H1 (cell line): ENCODE data around the gene VWA5A. TPM values are rescaled to one million over a fixed set of nuclear protein-coding genes. Genes with fewer than 3 reads are reported as not detected.

ENCODE experiments used
- CTCF ChIA-PET: fragments of 300-600 bp; sonication (Branson Sonifier 250); formaldehyde crosslinking; loops from one replicate; lab custom pipeline; 2021; ENCODE audit not compliant: partially characterized antibody; lab: Charles Lee
- POLR2A ChIA-PET: fragments of 300-600 bp; sonication (Branson Sonifier 250); formaldehyde crosslinking; loops from one replicate; lab custom pipeline; 2021; ENCODE audit warnings: inconsistent platforms; ENCODE audit not compliant: partially characterized antibody; lab: Charles Lee
- DNase-seq, 2 experiments: peaks; one replicate each; pipeline versions ENCODE4 v3.0.0 to v3.0.0-alpha.2; 2010 to 2022; ENCODE audit warnings: low spot score in 2 of 2, low read depth in 1 of 2, mixed read lengths in 1 of 2
- FAIRE-seq: peaks from 2 replicates; lab custom pipeline; 2011; peaks lifted over from hg19 to GRCh38; lab: Jason Lieb, UNC
- H2AFZ ChIP-seq: 2 replicates; pipeline ENCODE4 v1.8.1; 2012; ENCODE audit warnings: low read length, inconsistent platforms
- H2AK5ac ChIP-seq: 2 replicates; pipeline ENCODE4 v1.6.1; 2013; ENCODE audit warnings: low read depth, low read length
- H2BK120ac ChIP-seq: replicated peaks from 2 replicates; pipeline ENCODE3; 2013; ENCODE audit warnings: low read depth, low read length, inconsistent platforms
- H2BK12ac ChIP-seq: 2 replicates; pipeline ENCODE4 v1.6.1; 2013; ENCODE audit warnings: low read depth, low read length
- H2BK15ac ChIP-seq: 2 replicates; pipeline ENCODE4 v1.6.1; 2013; ENCODE audit warnings: low read length
- H2BK20ac ChIP-seq: 2 replicates; pipeline ENCODE4 v1.6.1; 2013; ENCODE audit warnings: low read length
- H2BK5ac ChIP-seq: 2 replicates; pipeline ENCODE4 v1.6.1; 2013; ENCODE audit warnings: low read depth, low read length
- H3K14ac ChIP-seq: 2 replicates; pipeline ENCODE4 v1.6.1; 2013; ENCODE audit warnings: inconsistent platforms; ENCODE audit not compliant: insufficient read length
- H3K18ac ChIP-seq: 2 replicates; pipeline ENCODE4 v1.6.1; 2013; ENCODE audit warnings: low read length; ENCODE audit errors: extremely low read depth
- H3K23ac ChIP-seq: 2 replicates; pipeline ENCODE4 v1.6.1; 2013; ENCODE audit warnings: inconsistent platforms; ENCODE audit not compliant: insufficient read length
- H3K23me2 ChIP-seq: 2 replicates; pipeline ENCODE4 v1.6.1; 2013; ENCODE audit warnings: low read depth, low read length
- H3K27ac ChIP-seq: 2 replicates; pipeline ENCODE4 v1.6.1; 2011; ENCODE audit warnings: low read depth, low read length, inconsistent platforms
- H3K27me3 ChIP-seq, 4 experiments: replicated peaks in 1 of 4; 1 replicate in 1 of 4; 2 replicates in 3 of 4; pipeline versions ENCODE4 v1.6.1 to v1.8.1; 2011 to 2013; ENCODE audit warnings: low read length in 3 of 4, mild to moderate bottlenecking in 3 of 4, inconsistent platforms in 2 of 4, mixed read lengths in 2 of 4, moderate library complexity in 1 of 4; ENCODE audit not compliant: control insufficient read depth in 3 of 4, insufficient read depth in 3 of 4; ENCODE audit errors: extremely low read depth in 1 of 4
- H3K36me3 ChIP-seq, 4 experiments: 2 replicates each; pipeline versions ENCODE4 v1.6.1 to v1.8.1; 2011 to 2013; ENCODE audit warnings: mild to moderate bottlenecking in 4 of 4, low read length in 3 of 4, moderate library complexity in 2 of 4, control low read depth in 1 of 4, inconsistent platforms in 1 of 4; ENCODE audit not compliant: insufficient read depth in 4 of 4, control insufficient read depth in 2 of 4
- H3K4ac ChIP-seq: replicated peaks from 2 replicates; pipeline ENCODE3; 2013; ENCODE audit warnings: low read length, low read depth, mixed read lengths, inconsistent platforms; ENCODE audit not compliant: insufficient read length
- H3K4me1 ChIP-seq, 4 experiments: replicated peaks in 1 of 4; 1 replicate in 1 of 4; 2 replicates in 3 of 4; pipeline versions ENCODE4 v1.6.1 to v1.8.1; 2011 to 2013; ENCODE audit warnings: low read length in 3 of 4, inconsistent platforms in 2 of 4, mixed read lengths in 1 of 4; ENCODE audit not compliant: insufficient read depth in 4 of 4, control insufficient read depth in 3 of 4
- H3K4me2 ChIP-seq, 2 experiments: 2 replicates each; pipeline versions ENCODE4 v1.6.1 to v1.8.1; 2011 to 2013; ENCODE audit warnings: low read depth in 2 of 2, low read length in 2 of 2, control low read depth in 1 of 2, inconsistent platforms in 1 of 2, mild to moderate bottlenecking in 1 of 2; ENCODE audit not compliant: insufficient read depth in 1 of 2
- H3K4me3 ChIP-seq, 4 experiments: fragments of 200-600, 300-600 bp in 1 of 4; sonication (generic), shearing (Covaris generic), sonication (Bioruptor Twin) in 1 of 4; 2 replicates each; pipeline versions ENCODE4 v1.5.1 to v1.8.1; 2011 to 2016; ENCODE audit warnings: low read length in 4 of 4, low read depth in 3 of 4, control low read depth in 2 of 4, inconsistent platforms in 2 of 4, mild to moderate bottlenecking in 2 of 4, mixed read lengths in 1 of 4, moderate library complexity in 1 of 4; ENCODE audit not compliant: insufficient read depth in 2 of 4; ENCODE audit errors: extremely low read depth in 1 of 4
- H3K56ac ChIP-seq: replicated peaks from 2 replicates; pipeline ENCODE3; 2013; ENCODE audit warnings: low read depth, mild to moderate bottlenecking, mixed read lengths, low read length, inconsistent platforms; ENCODE audit not compliant: insufficient read length
- H3K79me1 ChIP-seq: 2 replicates; pipeline ENCODE4 v1.6.1; 2013; ENCODE audit warnings: low read depth, low read length, control low read depth
- H3K79me2 ChIP-seq, 2 experiments: 2 replicates each; pipeline versions ENCODE4 v1.6.1 to v1.8.1; 2012 to 2013; ENCODE audit warnings: low read length in 2 of 2, mild to moderate bottlenecking in 2 of 2, inconsistent platforms in 1 of 2; ENCODE audit not compliant: insufficient read depth in 2 of 2, control insufficient read depth in 1 of 2
- H3K9ac ChIP-seq, 4 experiments: replicated peaks in 1 of 4; 1 replicate in 1 of 4; 2 replicates in 3 of 4; pipeline versions ENCODE4 v1.6.1 to v1.8.1; 2011 to 2013; ENCODE audit warnings: low read depth in 3 of 4, low read length in 3 of 4, control low read depth in 2 of 4, mild to moderate bottlenecking in 2 of 4, moderate library complexity in 2 of 4, inconsistent platforms in 1 of 4; ENCODE audit errors: extremely low read depth in 1 of 4
- H3K9me3 ChIP-seq, 2 experiments: 2 replicates each; pipeline versions ENCODE4 v1.6.1 to v1.8.1; 2012 to 2013; ENCODE audit warnings: mild to moderate bottlenecking in 2 of 2, moderate library complexity in 2 of 2, control low read depth in 1 of 2, inconsistent platforms in 1 of 2, low read depth in 1 of 2, low read length in 1 of 2, mixed read lengths in 1 of 2; ENCODE audit not compliant: insufficient read depth in 2 of 2
- H4K20me1 ChIP-seq, 2 experiments: replicated peaks in 1 of 2; 2 replicates each; pipeline versions ENCODE3 to v1.8.1; 2011 to 2013; ENCODE audit warnings: inconsistent platforms in 2 of 2, low read length in 2 of 2, mild to moderate bottlenecking in 1 of 2; ENCODE audit not compliant: insufficient read depth in 2 of 2, control insufficient read depth in 1 of 2
- H4K5ac ChIP-seq: 2 replicates; pipeline ENCODE4 v1.6.1; 2013; ENCODE audit warnings: low read length, low read depth, mixed read lengths, inconsistent platforms; ENCODE audit not compliant: insufficient read length
- H4K8ac ChIP-seq: 2 replicates; pipeline ENCODE4 v1.8.0; 2013; ENCODE audit warnings: mild to moderate bottlenecking, moderate library complexity, low read length, inconsistent platforms; ENCODE audit not compliant: insufficient read depth; ENCODE audit errors: extremely low read depth
- H4K91ac ChIP-seq: replicated peaks from 2 replicates; pipeline ENCODE3; 2013; ENCODE audit warnings: low read length, mixed read lengths, inconsistent platforms; ENCODE audit not compliant: insufficient read length
- EGR1 ChIP-seq: IDR thresholded peaks from 2 replicates; pipeline ENCODE4 v1.6.1; 2011; ENCODE audit warnings: low read depth, low read length, borderline replicate concordance
- EP300 ChIP-seq, 2 experiments: IDR thresholded peaks; 1 replicate in 1 of 2; 2 replicates in 1 of 2; pipeline ENCODE4 v1.6.1; 2011 to 2012; ENCODE audit warnings: low read depth in 2 of 2, low read length in 2 of 2, mild to moderate bottlenecking in 2 of 2, borderline replicate concordance in 1 of 2, inconsistent platforms in 1 of 2, moderate library complexity in 1 of 2
- JUND ChIP-seq: IDR thresholded peaks from 2 replicates; pipeline ENCODE4 v1.6.1; 2011; ENCODE audit warnings: mild to moderate bottlenecking, improper control_type of control experiment, low read length
- KDM1A ChIP-seq: fragments of 200-600, 300-600 bp; sonication (generic); IDR thresholded peaks from 2 replicates; pipeline ENCODE4 v1.7.1; 2016; ENCODE audit warnings: mild to moderate bottlenecking, low read length, borderline replicate concordance
- KDM4A ChIP-seq: IDR thresholded peaks from one replicate; pipeline ENCODE4 v1.7.1; 2012; ENCODE audit warnings: low read depth, mild to moderate bottlenecking, moderate library complexity, low read length, inconsistent platforms; ENCODE audit not compliant: severe bottlenecking
- KDM5A ChIP-seq: fragments of 200-600 bp; IDR thresholded peaks from 2 replicates; pipeline ENCODE4 v1.7.1; 2012; ENCODE audit warnings: mild to moderate bottlenecking, low read length, inconsistent platforms, mixed read lengths
- MAFK ChIP-seq: IDR thresholded peaks from 2 replicates; pipeline ENCODE4 v1.6.1; 2012; ENCODE audit warnings: low read depth, mild to moderate bottlenecking, improper control_type of control experiment, low read length
- RXRA ChIP-seq: IDR thresholded peaks from 2 replicates; pipeline ENCODE4 v1.6.1; 2011; ENCODE audit warnings: low read depth, mild to moderate bottlenecking, low read length, moderate library complexity; ENCODE audit not compliant: insufficient read depth
- SIN3A ChIP-seq, 2 experiments: IDR thresholded peaks in 1 of 2; conservative IDR thresholded peaks in 1 of 2; 2 replicates each; pipeline ENCODE4 v1.6.1; 2011 to 2012; ENCODE audit warnings: low read length in 2 of 2, improper control_type of control experiment in 1 of 2, low read depth in 1 of 2, mild to moderate bottlenecking in 1 of 2
- SP1 ChIP-seq: IDR thresholded peaks from 2 replicates; pipeline ENCODE4 v1.6.1; 2011; ENCODE audit warnings: low read depth, low read length
- SRF ChIP-seq: IDR thresholded peaks from 2 replicates; pipeline ENCODE4 v1.6.1; 2011; ENCODE audit warnings: mild to moderate bottlenecking, low read depth, low read length, moderate library complexity
- WGBS, 2 experiments: shearing (Covaris generic) in 1 of 2; methylation state at CpG; one replicate each; pipeline versions ENCODE4 v1.1.6 to v1.1.7; 2013 to 2015; ENCODE audit warnings: low lambda C conversion rate in 2 of 2, mixed read lengths in 2 of 2, inconsistent platforms in 1 of 2, low coverage in 1 of 2, missing lambda C conversion rate in 1 of 2; ENCODE audit not compliant: insufficient replicate concordance in 2 of 2, insufficient coverage in 1 of 2, insufficient read length in 1 of 2; ENCODE audit errors: extremely low coverage in 1 of 2, missing lambda C conversion rate in 1 of 2; 5-methylcytosine and 5-hydroxymethylcytosine counted together
- polyA plus RNA-seq, 7 experiments: library from polyadenylated mRNA; depleted of rRNA in 3 of 7; stranded (reverse) in 5 of 7; unstranded in 2 of 7; fragments of >200 nt in 5 of 7; fragments of 200-250 nt in 2 of 7; gene quantifications; 1 replicate in 5 of 7; 2 replicates in 1 of 7; 4 replicates in 1 of 7; pipeline versions ENCODE4 v1.2.1 to v1.2.3, GENCODE V29; 2011 to 2013; ENCODE audit warnings: missing spikeins in 2 of 7, mixed read lengths in 2 of 7
- total RNA-seq: library from RNA; stranded (reverse); fragmentation: NEBNext Ultra II Directional; extraction: Animal tissue kit (Norgen Biotek cat#: 25700); gene quantifications from 2 replicates; pipeline ENCODE4 v1.2.1, GENCODE V29; 2021
- TF ChIP-seq, protein P1 (sequence below): IDR thresholded peaks from 2 replicates; pipeline ENCODE4 v1.6.1; 2012; ENCODE audit warnings: inconsistent platforms

Gene VWA5A
- total and polyA plus RNA-seq, 2 of the 8 experiments (the other 6 are each of a cell fraction or from before 2014, with no cell fraction given), result 12.5 to 20.4 TPM

DNA sequence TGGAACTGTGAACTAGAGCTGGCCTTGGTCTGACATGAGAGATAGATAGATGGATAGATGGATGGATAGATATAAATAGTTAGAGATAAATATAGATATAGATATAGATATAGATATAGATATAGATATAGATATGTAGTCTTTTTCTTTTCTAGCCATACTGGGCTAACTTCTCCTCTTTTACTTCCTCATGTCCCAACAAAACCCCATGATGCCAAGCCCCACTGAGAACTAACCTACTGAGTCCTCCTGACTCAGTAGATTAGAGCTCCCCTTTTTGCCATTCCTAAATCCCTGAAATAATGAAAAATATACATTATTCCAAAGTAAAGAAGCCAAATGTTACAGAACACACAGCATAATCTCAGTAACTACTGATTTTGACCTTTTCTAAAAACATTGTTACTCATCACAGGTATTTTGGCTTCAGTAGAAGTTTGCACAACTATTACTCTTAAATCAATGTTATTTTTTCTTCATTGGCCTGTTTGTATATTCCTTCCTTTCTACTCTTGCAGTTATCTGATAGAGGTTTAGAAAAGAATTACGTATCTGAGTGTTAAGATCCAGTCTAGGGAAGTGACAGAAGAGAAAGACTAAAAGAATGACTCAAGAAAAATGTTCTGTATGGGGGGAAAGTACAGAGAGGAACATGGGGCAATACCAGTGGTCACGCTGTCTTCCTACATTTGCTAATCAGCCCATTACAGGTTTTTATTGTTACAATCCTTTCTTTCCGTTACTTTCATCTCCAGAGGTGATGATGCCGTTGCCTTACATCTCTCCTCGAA is 61.9 kb downstream of the VWA5A start:
- FAIRE-seq, result no peak
- Histone ChIP-seq H3K4ac (no peak overlapping the region), H3K27me3 (peaks cover 0 to 14% (median 4%) of the 10 kb centered on the region in 4 experiments; a peak in 4 of 7 replicates), H4K5ac (no peak overlapping the region), H2BK12ac (no peak overlapping the region), H4K8ac (no peak overlapping the region), H4K20me1 (no peaks in the 10 kb centered on the region), H2BK15ac (no peak overlapping the region), H3K36me3 (no peaks in the 10 kb centered on the region), H4K91ac (no peak overlapping the region), H3K79me1 (no peaks in the 10 kb centered on the region), H3K4me1 (peaks cover 0 to 3% (median 2%) of the 10 kb centered on the region in 4 experiments; a peak in 1 of 7 replicates), H3K4me2 (no peak overlapping the region), H3K27ac (no peak overlapping the region), H2BK20ac (no peak overlapping the region), H3K9me3 (no peaks in the 10 kb centered on the region), H2BK120ac (no peak overlapping the region), H3K9ac (no peak overlapping the region), H3K14ac (no peak overlapping the region), H2AFZ (no peak overlapping the region), H3K56ac (no peak overlapping the region), H3K23ac (no peak overlapping the region), H3K79me2 (no peaks in the 10 kb centered on the region), H3K4me3 (no peak overlapping the region), H3K18ac (no peak overlapping the region), H2BK5ac (no peak overlapping the region), H3K23me2 (no peaks in the 10 kb centered on the region), H2AK5ac (no peak overlapping the region)
- CTCF ChIA-PET, result no interaction called here
- WGBS, 2 experiments, result 92% methylated on average over 5 of the region's 5 CpGs; no CpG with 5 or more reads in 1 of the 2 experiments
- no peak for DNase-seq
- POLR2A ChIA-PET, result no interaction called here
- TF ChIP-seq SRF (no peak), SIN3A (conservative IDR thresholded peaks at IDR 0.05 in 1 of 2, IDR thresholded peaks at IDR 0.05 in 1 of 2; ENCODE audit: low read depth in 1 of 2, low read length in 2 of 2) (no peak), KDM5A (no peak), KDM1A (no peak), EGR1 (no peak), JUND (no peak), RXRA (no peak), KDM4A (no peak), EP300 (IDR thresholded peaks at IDR 0.05; ENCODE audit: borderline replicate concordance in 1 of 2, low read depth in 2 of 2, low read length in 2 of 2) (no peak), SP1 (no peak), MAFK (no peak)
- TF ChIP-seq, protein P1, sequence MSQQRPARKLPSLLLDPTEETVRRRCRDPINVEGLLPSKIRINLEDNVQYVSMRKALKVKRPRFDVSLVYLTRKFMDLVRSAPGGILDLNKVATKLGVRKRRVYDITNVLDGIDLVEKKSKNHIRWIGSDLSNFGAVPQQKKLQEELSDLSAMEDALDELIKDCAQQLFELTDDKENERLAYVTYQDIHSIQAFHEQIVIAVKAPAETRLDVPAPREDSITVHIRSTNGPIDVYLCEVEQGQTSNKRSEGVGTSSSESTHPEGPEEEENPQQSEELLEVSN, result no peak
